Skeletal muscle cell (primary cell): ENCODE measurements around the gene TOR2A.

Experiments used
- DNase-seq: peaks from one replicate; pipeline ENCODE4 v3.0.0-alpha.2; 2010; ENCODE audit warnings: low read depth
- H3K4me3 ChIP-seq: 2 replicates; pipeline ENCODE4 v1.5.1; 2011; ENCODE audit warnings: low read depth, mild to moderate bottlenecking, control low read depth, low read length, moderate library complexity

TOR2A gene

DNA sequence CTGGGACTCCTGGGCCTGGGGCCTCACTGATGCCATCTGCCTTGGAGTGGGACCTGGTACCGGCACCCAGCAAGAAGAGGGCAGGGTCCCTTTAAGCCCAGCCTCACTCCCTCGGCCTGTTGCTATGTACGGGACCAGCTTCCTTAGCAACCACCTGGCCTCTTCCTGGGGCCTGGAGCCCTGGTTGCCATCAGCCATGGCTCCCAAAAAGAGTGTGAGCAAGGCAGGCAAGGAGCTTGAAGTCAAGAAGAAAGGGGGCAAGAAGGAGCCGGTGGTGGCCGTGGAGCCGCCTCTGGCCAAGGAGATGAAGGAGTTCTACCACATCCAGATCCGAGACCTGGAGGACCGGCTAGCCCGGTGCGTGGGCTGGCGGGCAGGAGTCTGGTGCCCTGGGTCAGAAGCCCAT lies 28.3 kb downstream of the TOR2A start, which contains the start of gene CFAP157:
Gene CFAP157 (plus strand): TSS at position 153 of the 406 bp plus-strand sequence. CDS start 44 bp downstream, at position 197.
- DNase-seq: no peak
- H3K4me3 ChIP-seq: no peak within 1 kb of the TSS

DNA sequence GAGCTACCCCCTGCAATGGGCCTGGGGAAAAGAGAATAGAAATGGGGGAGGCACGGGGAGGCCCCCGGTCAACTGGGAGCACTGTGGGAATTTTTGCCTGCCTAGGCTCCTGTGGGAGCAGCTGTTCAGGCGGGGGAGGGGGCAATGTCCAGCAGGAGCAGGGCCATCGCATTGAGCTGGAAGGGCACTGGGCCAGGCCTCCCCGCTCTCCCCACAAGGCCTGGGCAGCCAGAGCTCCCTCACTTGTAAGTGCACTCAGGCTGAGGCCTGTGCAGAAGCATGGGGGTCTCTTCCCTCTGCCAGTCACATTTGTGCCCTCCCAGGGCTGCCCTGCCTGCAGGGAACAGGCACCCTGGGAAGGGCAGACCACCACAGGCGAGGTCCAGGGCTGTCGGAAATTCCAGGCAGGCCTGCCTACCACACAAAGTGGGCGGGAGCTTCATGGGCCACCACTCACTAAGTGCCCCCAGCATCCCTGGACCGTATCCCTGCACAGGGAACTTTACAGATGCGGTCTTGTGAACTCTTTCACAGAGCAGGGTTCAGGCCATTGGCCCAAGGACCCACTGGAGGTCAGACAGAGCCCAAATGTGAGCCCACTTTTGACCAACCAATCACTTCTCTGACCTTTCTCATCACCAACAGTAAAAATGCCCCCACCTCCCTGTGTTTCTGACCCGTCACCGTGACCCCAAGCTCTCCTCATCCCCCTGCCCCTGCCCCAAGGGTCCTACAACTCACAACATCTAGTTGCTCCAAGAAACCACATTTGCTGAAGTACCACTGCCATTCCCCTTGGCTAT lies 29.3 kb downstream of the TOR2A start:
- no peak for DNase-seq
- H3K4me3 ChIP-seq: no peak overlapping the region

DNA sequence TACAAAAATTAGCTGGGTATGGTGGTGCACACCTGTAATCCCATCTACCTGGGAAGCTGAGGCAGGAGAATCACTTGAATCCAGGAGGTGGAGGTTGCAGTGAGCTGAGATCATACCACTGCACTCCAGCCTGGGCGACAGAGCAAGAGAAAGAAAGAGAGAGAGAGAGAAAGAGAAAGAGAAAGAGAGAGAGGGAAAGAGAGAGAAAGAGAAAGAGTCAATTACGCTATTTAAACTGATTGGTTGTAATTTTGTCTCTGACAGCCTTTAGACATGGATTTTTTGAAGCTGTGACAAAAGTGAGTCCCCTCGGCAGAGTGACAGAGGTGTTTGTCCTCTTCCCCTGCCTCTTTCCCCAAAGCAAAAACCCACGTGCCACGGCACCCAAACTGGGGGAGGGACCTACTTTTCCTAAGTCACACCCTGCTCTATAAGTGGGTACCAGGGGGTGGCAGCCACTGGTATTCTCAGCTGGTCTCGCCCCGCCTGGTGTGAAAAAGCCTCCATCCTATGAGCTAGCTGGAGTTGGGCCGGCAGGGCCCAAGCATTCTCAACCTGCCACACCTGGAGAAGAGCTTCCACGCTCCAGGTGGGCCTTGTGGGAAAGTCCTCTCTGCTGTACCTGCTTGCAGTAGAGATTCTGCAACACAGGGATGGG lies 31.7 kb downstream of the TOR2A start:
- no peak overlapping the region for H3K4me3 ChIP-seq
- no peak for DNase-seq

DNA sequence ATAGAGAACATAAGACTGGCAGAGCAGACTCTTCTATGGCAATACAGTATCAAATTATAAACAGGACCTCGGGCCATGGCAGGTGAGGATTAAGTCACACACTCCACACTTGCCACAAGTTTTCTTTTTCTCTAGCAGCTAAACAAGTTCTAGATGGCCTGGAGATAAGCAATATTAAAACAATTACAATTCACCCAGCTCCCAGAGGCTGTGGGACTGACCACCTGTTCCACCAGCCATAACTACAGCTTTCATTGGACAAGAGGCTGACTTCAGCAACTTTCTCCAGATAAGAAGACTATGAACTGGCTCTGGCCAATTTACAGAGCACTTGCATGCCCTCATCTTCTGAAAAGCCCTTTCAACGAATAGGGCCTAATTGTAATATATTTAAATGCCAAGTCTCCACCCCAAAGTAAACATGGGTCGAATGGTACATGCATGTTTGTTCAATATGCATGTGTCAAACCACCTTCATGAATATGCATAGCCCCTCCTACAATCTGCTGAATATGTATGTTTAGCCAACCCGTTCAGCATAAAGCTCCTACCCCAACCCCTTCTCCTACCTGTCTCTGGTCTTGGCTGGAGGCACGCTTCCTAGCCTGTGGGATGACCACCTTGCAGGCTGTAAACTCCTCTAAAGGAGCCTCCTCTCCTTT lies 34.4 kb downstream of the TOR2A start:
- no peak overlapping the region for H3K4me3 ChIP-seq
- no peak for DNase-seq

DNA sequence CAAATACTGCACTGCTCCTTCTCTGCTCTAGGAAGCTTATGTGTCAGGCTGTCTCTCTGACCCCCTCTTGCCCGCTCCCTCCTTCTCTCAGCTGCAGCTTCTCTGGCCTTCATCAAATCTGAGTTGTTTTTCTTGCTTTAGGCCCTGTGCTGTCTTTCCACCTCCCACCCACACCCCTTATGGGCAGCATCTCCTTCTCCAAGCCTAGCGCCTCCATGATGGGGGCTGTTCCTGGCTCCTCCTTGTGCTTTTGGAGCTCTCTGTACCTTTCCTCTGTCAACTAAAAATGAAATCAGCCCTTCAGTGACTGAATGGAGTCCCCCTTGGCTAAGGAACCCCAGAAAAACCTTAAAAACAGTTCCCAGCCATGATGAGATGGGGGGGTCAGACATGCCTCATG lies 35.0 kb downstream of the TOR2A start:
- DNase-seq: no peak
- no peak overlapping the region for H3K4me3 ChIP-seq

DNA sequence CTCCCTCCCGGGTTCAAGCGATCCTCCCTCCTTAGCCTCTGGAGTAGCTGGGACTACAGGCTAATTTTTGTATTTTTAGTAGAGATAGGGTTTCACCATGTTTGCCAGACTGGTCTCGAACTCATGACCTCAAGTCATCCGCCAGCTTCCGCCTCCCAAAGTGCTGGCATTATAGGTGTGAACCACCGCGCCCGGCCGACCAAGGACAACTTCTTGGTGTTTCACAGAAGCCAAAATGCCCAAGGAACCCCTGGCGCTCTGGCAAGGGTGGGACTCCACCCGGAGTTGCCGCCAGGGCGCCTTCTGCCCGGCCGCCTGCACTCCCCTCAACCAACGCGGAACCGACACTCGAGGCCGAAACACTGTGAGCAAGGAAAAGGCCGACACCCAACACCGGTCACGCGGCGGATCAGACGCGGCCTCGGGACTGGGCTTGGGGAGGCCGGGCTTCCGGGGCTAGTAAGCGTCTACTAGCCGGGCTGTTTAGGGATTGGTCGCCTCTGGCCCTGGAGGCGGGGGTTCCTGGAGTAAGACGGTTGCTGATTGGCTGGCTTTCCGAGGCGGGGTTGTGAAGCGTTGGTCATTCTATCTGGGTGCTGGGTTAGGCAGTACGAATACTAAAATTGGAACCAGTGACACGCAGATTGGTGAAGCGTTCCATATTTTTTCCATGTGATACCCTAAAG lies 36.0 kb downstream of the TOR2A start:
- peak; percentile 87 for DNase-seq
- H3K4me3 ChIP-seq: peak overlapping the region; percentile 40

DNA sequence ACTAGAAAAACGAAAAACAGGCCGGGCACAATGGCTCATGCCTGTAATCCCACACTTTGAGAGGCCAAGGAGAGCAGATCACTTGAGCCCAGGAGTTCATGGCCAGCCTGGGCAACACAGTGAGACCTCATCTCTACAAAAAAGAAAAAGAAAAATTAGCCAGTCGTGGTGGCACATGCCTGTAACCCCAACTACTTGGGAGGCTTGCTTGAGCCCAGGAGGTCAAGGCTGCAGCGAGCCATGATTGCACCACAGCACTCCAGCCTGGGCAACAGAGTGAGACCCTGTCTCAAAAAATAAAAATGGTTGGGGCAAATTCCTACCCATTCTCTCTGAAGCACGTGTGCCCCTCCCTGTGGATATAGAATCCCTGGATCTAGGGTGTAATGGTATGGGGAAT lies 36.7 kb downstream of the TOR2A start:
- no peak overlapping the region for H3K4me3 ChIP-seq
- DNase-seq: no peak

DNA sequence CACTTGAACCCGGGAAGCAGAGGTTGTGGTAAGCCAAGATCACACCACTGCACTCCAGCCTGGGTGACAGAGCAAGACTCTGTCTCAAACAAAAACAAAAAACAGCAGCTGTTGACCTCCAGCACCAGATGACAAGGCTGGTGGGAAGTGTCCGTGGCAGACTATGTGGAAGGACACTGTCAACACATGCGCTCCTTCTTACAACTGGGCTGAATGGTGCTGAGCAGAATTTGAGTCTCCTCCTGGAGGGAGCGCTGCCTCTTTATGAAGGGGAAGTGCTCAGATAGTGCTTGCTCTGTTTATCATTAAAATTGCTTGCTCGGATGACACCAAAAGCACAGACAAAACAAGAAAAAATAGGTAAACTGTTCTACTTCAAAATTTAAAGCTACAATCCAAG lies 37.5 kb downstream of the TOR2A start:
- no peak overlapping the region for H3K4me3 ChIP-seq
- no peak for DNase-seq

DNA sequence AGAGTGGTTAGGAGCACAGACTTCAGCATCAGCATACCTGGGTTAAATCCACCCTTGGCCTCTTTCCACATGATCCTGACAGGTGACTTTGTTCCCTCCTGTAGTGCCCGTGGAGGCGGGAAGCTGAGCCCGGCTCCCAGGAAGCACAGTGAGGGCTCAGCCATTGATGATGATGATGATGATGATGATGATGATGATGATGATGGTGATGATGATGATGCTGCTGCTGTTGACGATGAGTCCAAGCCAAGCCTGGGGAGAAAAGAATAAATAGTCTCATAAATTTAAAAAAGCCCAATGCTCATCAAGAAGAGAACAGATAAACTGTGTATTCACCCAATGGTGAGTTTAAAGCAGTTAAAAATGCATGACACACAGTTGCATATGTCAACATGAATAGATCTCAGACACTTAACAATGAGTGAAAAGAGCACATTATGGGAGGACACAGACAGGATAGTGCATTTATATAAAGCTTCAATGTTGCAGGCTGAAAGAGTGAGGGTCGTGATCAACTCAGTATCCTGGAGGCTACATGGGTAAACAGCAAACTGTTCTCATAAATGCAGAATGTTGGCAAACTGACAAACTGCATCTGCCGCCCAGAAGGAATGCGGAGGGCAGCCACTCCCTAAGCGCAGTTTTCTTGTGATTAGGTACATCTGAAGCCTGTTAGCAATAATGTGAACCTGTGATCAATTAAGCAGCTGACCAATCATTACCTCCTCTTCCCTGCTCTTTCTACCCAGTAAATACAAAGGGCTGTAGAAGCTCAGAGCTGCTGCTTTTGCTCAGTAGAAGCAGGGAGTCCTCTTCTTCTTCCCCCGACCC lies 40.0 kb downstream of the TOR2A start:
- no peak overlapping the region for H3K4me3 ChIP-seq
- no peak for DNase-seq

DNA sequence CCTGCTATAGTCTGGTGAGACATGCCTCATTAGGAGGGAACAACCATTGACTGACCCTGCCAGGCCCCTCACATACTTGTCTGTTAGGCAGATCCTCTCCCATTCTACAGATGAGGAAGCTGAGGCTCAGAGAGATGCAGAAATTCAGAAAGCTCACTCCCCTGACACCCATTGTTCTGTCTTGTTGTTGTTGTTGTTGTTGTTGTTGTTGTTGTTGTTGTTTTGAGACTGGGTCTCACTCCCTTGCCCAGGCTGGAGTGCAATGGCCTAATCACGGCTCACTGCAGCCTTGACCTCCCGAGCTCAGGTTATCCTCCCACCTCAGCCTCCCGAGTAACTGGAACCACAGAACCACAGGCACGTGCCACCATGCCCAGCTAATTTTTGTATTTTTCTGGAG lies 41.4 kb downstream of the TOR2A start:
- H3K4me3 ChIP-seq: no peak overlapping the region

DNA sequence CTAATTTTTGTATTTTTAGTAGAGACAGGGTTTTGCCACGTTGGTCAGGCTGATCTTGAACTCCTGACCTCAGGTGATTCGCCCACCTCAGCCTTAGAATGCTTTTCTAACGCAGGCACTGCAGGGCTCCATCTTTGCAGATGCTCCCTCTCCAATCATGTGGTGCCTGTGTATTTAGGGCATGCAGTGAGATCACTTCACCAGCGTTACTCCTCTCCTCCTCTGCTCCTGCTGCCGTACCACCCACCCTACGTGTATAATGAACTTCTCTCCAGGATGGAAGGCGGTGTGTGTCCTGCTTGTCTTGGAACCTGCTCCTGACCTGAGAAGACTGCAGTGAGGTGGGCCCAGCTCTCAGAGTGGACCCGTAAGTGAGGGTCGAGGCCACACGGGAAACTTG lies 42.0 kb downstream of the TOR2A start:
- DNase-seq: no peak
- H3K4me3 ChIP-seq: no peak overlapping the region

More for the DNA sequence above, 41.4 kb downstream of the TOR2A start:
- DNase-seq: no peak

DNA sequence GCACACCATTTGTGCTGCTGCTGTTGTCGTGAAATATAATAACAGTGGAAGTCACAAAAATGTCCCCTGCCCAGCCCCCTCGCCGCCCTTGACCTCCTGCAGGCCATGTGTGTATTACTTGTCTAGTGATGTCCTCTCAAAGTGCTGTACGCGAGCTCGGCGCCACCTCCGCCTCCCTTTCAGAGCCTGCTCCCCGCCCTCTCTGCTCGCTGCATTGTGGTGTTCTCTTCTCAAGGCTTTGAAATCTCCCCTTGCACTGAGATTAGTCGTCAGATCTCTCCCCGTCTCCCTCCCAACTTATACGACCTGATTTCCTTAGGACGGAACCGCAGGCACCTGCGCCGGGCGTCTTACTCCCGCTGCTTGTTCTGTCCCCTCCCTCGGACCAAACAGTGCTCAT lies 43.0 kb downstream of the TOR2A start:
- no peak for DNase-seq
- no peak overlapping the region for H3K4me3 ChIP-seq

DNA sequence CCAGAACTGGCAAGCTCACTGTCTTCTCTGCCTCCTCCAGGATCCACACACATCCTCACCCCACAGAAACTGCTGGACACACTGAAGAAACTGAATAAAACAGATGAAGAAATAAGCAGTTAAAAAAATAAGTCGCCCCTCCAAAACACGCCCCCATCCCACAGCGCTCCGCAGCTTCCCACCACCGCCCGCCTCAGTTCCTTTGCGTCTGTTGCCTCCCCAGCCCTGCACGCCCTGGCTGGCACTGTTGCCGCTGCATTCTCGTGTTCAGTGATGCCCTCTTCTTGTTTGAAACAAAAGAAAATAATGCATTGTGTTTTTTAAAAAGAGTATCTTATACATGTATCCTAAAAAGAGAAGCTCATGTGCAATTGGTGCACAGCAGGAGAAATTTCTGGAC lies 44.4 kb downstream of the TOR2A start:
- no peak overlapping the region for H3K4me3 ChIP-seq
- no peak for DNase-seq

DNA sequence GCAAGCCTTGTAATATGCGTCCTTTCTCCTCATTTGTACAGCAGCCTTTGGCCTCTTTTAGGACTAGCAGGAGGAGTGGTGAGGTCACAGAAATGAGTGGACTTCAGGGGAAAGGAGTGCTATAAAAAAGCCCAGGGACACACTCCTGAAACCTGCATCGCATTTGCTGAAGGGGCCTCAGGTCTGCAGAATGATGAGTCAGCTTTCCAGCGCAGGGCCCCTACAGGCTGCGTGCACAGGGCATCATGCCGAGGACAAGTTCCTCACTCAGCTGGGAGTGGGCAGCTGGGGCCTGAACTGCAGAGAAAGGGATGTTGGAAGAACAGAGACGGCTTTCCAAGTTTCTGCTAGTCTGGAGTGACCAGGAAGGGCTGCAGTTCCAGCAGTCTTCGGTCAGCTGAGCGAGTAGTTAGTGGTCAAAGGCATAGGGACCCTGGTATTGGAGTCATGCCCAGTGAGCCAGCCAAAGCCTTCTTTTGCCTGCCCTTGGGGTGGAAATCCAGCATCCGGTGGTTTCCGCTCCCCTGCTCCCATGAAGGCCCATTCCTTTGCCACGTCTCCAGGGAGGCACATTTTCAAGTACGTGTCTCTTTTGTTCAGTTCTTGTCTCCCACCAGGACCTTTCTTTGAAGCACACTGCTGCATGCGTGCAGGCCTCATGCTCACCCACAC lies 45.6 kb downstream of the TOR2A start:
- H3K4me3 ChIP-seq: no peak overlapping the region
- no peak for DNase-seq

DNA sequence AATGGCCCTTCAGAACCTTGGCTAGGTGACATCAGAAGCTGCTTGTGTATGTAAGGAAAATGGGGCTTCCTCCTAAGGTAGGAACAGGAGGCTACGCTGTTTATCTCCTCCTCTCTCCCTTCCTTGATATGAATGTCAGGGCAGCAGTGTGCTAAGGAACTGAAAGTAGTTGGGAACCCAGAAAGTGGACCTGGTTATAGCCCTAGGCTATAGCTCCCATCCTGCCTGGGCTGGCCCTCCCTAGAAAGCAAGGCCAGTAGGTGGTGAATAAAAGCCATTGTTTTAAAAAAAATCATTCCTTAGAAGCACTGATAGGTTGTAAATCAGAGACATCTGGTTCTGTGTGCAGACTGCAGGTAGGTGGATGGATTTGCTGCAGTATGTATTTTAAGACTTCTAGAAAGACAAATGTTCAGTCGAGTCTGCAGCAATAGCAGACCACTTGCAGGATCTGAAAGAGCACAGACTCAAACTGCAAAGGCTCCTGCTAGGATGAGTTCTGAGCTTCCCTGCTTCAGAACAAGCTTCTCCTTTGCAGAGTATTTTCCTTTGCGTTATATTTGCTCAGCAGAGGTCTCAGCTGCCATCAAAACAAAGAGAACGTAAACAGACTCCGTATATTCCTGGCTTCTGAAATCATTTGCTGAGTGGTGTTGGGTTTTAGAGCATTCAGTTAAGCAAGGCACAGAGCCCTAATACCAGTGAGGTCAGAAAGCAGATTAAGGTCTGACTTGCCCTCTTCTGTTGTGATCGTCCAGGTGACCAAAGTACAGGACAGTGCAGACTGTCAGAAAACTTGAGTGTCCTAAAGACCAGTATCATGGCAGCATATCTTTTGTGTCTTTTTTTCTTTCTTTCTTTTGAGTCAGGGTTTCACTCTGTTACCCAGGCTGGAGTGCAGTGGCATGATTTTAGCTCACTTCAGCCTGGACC lies 48.4 kb downstream of the TOR2A start:
- no peak for DNase-seq
- H3K4me3 ChIP-seq: no peak overlapping the region

DNA sequence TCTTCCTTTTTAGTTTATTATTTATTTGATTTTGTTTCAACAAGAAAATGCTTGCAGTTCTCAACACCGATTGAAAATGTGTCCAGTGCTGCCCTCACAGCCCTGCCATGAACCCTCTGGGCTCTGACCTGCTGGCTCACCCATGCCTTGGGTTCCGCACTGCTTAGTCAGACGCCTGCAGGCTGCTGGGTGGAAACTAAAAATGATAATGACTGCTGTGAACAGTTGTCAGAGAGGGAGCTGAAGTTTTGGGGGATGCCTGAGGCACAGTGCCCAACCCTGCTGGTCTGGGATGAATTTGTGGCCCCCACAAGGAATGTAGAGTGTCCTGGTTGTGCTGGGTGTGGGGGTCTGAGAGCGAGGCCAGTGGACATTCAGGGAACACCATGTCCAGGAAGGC lies 50.5 kb downstream of the TOR2A start:
- no peak for DNase-seq
- no peak overlapping the region for H3K4me3 ChIP-seq

DNA sequence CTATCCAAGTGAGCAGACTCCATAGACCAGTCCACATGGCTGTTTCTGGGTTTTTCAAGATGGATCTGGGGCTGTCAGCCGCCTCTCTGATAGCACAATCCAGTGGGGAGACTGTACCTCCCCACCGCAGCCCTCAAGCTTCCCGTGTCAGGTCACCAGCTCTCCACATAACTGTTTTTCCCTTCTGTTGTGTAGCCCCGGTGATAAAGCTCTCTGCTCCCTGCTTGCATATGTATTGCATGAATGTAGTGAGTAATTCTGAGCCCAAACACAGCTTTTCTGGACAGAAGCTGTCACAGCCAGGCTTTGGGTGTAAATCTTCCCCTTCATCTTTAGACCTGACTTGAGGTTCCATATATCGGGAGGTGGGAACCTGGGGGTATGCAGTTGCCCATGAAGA lies 51.4 kb downstream of the TOR2A start:
- H3K4me3 ChIP-seq: no peak overlapping the region
- DNase-seq: no peak
